Measurements from ENCODE around the gene MRC2. TPM values are rescaled to one million over a fixed set of nuclear protein-coding genes. Genes with fewer than 3 reads are reported as not detected.

The MRC2 gene
- polyA plus RNA-seq, 3 donors = 0.04 TPM; not detected in 2

DNA sequence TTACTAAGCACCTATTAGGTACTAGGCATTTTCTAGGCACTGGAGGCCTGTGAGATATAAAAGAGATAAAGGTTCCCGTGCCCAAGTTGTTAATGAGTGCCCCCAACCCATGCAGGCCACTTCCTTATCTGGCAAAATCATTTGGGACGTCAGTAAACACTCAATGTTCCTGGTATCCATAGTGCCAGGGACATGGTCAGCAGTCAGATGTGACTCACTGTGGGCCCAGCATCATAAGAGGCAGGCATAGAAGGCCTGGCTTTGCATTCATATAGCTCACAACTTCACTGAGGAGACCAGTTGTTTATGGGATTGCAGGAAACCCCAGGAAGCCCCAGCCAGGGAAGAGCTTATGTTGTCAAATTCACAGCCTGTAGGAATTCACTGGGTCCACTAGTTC lies 81.1 kb downstream of the MRC2 start:
- H3K36me3 ChIP-seq (replicated peaks in 1 of 2; ENCODE audit: control insufficient read depth in 1 of 2, insufficient read depth in 2 of 2, low read length in 2 of 2) = no peaks in the 10 kb centered on the region
- peaks cover 0 to 8% of the 10 kb centered on the region in 2 donors for H3K9me3 ChIP-seq (replicated peaks in 1 of 2; ENCODE audit: control insufficient read depth in 1 of 2, insufficient read depth in 1 of 2, low read length in 2 of 2)
- no peak overlapping the region for H3K4me3 ChIP-seq (replicated peaks in 1 of 3; ENCODE audit: low read depth in 2 of 3, low read length in 3 of 3)
- peaks cover 0 to 15% (median 9%) of the 10 kb centered on the region in 7 donors for H3K9me3 Mint-ChIP-seq
- no peaks in the 10 kb centered on the region for H3K36me3 Mint-ChIP-seq
- H3K4me1 ChIP-seq (ENCODE audit: control insufficient read depth in 1 of 2, insufficient read depth in 2 of 2, low read length in 2 of 2) = peaks cover 7 to 9% of the 10 kb centered on the region in 2 donors
- peaks cover 0 to 19% of the 10 kb centered on the region in 2 donors for H3K27me3 ChIP-seq (ENCODE audit: control insufficient read depth in 2 of 2, insufficient read depth in 2 of 2, low read length in 2 of 2)
- no peak overlapping the region for H2AFZ ChIP-seq (ENCODE audit: insufficient read depth, low read depth, low read length, poor library complexity, severe bottlenecking)
- H3K4me3 Mint-ChIP-seq = no peak overlapping the region
- DNase-seq = no peak
- no peak overlapping the region for H3K27ac ChIP-seq (ENCODE audit: low read depth in 1 of 2, low read length in 2 of 2)
- H3K4me2 ChIP-seq (replicated peaks; ENCODE audit: extremely low read depth, low read length, poor library complexity, severe bottlenecking) = no peak overlapping the region
- TF ChIP-seq, protein P1, sequence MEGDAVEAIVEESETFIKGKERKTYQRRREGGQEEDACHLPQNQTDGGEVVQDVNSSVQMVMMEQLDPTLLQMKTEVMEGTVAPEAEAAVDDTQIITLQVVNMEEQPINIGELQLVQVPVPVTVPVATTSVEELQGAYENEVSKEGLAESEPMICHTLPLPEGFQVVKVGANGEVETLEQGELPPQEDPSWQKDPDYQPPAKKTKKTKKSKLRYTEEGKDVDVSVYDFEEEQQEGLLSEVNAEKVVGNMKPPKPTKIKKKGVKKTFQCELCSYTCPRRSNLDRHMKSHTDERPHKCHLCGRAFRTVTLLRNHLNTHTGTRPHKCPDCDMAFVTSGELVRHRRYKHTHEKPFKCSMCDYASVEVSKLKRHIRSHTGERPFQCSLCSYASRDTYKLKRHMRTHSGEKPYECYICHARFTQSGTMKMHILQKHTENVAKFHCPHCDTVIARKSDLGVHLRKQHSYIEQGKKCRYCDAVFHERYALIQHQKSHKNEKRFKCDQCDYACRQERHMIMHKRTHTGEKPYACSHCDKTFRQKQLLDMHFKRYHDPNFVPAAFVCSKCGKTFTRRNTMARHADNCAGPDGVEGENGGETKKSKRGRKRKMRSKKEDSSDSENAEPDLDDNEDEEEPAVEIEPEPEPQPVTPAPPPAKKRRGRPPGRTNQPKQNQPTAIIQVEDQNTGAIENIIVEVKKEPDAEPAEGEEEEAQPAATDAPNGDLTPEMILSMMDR (IDR thresholded peaks at IDR 0.05) = no peak
- H3K27me3 Mint-ChIP-seq (ENCODE audit: low read depth in 3 of 3) = peaks cover 17 to 37% (median 21%) of the 10 kb centered on the region in 3 donors
- H4K20me1 ChIP-seq (ENCODE audit: insufficient read depth, low read length) = no peaks in the 10 kb centered on the region
- no peaks in the 10 kb centered on the region for H3K79me2 ChIP-seq (ENCODE audit: insufficient read depth, low read length)
- intact Hi-C loops (cut with micrococcal nuclease) = loop anchor here in 1 of 2 donors (10.0 kb wide), 1 partner anchor 696 kb away; no protein-coding TSS in a partner anchor
- 58% methylated on average over 1 of the region's 2 CpGs for WGBS (ENCODE audit: insufficient coverage)
- peaks cover 6% of the 10 kb centered on the region for H3K4me1 Mint-ChIP-seq
- H3K9ac ChIP-seq (ENCODE audit: insufficient read depth, low read length, poor library complexity, severe bottlenecking) = no peak overlapping the region
- no peak overlapping the region for H3K27ac Mint-ChIP-seq

DNA sequence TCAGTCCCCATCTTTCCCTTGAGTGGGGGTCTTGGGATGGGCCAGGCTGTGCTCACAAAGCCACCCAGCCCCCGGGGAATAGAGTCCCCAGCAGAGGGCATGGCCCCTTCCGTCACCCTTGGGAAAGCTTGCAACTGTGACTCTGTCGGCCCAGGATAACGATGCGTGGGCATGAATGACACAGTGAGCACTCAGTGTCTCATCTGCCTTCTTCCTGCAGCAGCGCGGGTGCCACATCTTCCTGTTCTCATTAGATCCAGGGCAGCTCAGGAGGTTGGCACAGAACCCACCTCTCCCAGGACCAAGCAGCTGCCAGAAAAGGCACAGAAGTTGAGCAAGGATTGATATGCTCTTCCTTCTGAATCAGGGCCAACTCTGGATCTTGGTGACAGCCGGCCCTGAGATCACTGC lies 84.7 kb downstream of the MRC2 start:
- H3K4me3 Mint-ChIP-seq = no peak overlapping the region
- DNase-seq = no peak

More for the DNA sequence above, 84.7 kb downstream of the MRC2 start:
- no peaks in the 10 kb centered on the region for H3K27me3 ChIP-seq (ENCODE audit: control insufficient read depth in 2 of 2, insufficient read depth in 2 of 2, low read length in 2 of 2)
- Mint-ChIP-seq H3K4me1 (no peaks in the 10 kb centered on the region), H3K27ac (no peak overlapping the region), H3K36me3 (no peaks in the 10 kb centered on the region), H3K9me3 (peaks cover 0 to 15% (median 9%) of the 10 kb centered on the region in 7 donors), H3K27me3 (ENCODE audit: low read depth in 3 of 3) (peaks cover 1 to 6% (median 4%) of the 10 kb centered on the region in 3 donors)
- no peaks in the 10 kb centered on the region for H3K36me3 ChIP-seq (replicated peaks in 1 of 2; ENCODE audit: control insufficient read depth in 1 of 2, insufficient read depth in 2 of 2, low read length in 2 of 2)
- no peaks in the 10 kb centered on the region for H3K4me1 ChIP-seq (ENCODE audit: control insufficient read depth in 1 of 2, insufficient read depth in 2 of 2, low read length in 2 of 2)
- H3K4me2 ChIP-seq (replicated peaks; ENCODE audit: extremely low read depth, low read length, poor library complexity, severe bottlenecking) = no peak overlapping the region
- intact Hi-C loops (cut with micrococcal nuclease) = no loop called here
- TF ChIP-seq, protein P1 (IDR thresholded peaks at IDR 0.05) = no peak
- peaks cover 0 to 8% of the 10 kb centered on the region in 2 donors for H3K9me3 ChIP-seq (replicated peaks in 1 of 2; ENCODE audit: control insufficient read depth in 1 of 2, insufficient read depth in 1 of 2, low read length in 2 of 2)
- H2AFZ ChIP-seq (ENCODE audit: insufficient read depth, low read depth, low read length, poor library complexity, severe bottlenecking) = no peak overlapping the region
- no peaks in the 10 kb centered on the region for H4K20me1 ChIP-seq (ENCODE audit: insufficient read depth, low read length)
- no peak overlapping the region for H3K9ac ChIP-seq (ENCODE audit: insufficient read depth, low read length, poor library complexity, severe bottlenecking)
- no peak overlapping the region for H3K27ac ChIP-seq (ENCODE audit: low read depth in 1 of 2, low read length in 2 of 2)
- H3K4me3 ChIP-seq (replicated peaks in 1 of 3; ENCODE audit: low read depth in 2 of 3, low read length in 3 of 3) = no peak overlapping the region
- no peaks in the 10 kb centered on the region for H3K79me2 ChIP-seq (ENCODE audit: insufficient read depth, low read length)
- WGBS (ENCODE audit: insufficient coverage) = 85% methylated on average over 7 of the region's 8 CpGs
